PC-9 (cell line): ENCODE data around the gene TCEA2. TPM values are rescaled to one million over a fixed set of nuclear protein-coding genes. Genes with fewer than 3 reads are reported as not detected.

Source experiments
- BruUV-seq: library from RNA; stranded (reverse); fragments of 400-500 nt; replicated peaks from 2 replicates; lab custom pipeline; 2021; lab: Mats Ljungman, UMichigan
- CTCF ChIA-PET: fragments of 300-600 bp; sonication (Branson Sonifier 250); formaldehyde crosslinking; loops from one replicate; lab custom pipeline; 2022; ENCODE audit warnings: antibody characterized with exemption; lab: Charles Lee
- POLR2A ChIA-PET: fragments of 300-600 bp; sonication (Branson Sonifier 250); formaldehyde crosslinking; loops from one replicate; lab custom pipeline; 2022; ENCODE audit warnings: antibody characterized with exemption; ENCODE audit not compliant: unreplicated experiment; lab: Charles Lee
- DNase-seq, 2 experiments: peaks; one replicate each; pipeline versions ENCODE4 v3.0.0 to v3.0.0-alpha.2; 2015 to 2022; ENCODE audit warnings: mixed read lengths in 1 of 2
- H2AFZ ChIP-seq: fragments of 200-600 bp; sonication (generic); 2 replicates; pipeline ENCODE4 v1.8.1; 2017; ENCODE audit warnings: antibody characterized with exemption
- H3F3A ChIP-seq: fragments of 200-600 bp; sonication (generic); 2 replicates; pipeline ENCODE4 v1.8.1; 2017; ENCODE audit warnings: antibody characterized with exemption, mild to moderate bottlenecking, low read depth; ENCODE audit not compliant: insufficient read depth
- H3K27ac ChIP-seq: fragments of 200-600 bp; sonication (generic); 2 replicates; pipeline ENCODE4 v1.6.1; 2016; ENCODE audit warnings: mixed run types
- H3K27me3 ChIP-seq: fragments of 200-600 bp; sonication (generic); 2 replicates; pipeline ENCODE4 v1.6.1; 2016; ENCODE audit warnings: low read depth, mixed run types; ENCODE audit not compliant: insufficient read depth
- H3K36me3 ChIP-seq: fragments of 200-600 bp; sonication (generic); 2 replicates; pipeline ENCODE4 v1.6.1; 2016; ENCODE audit warnings: low read depth, mixed run types
- H3K4me1 ChIP-seq: fragments of 200-600 bp; sonication (generic); replicated peaks from 2 replicates; pipeline ENCODE4 v1.6.1; 2016; ENCODE audit warnings: mixed run types; ENCODE audit not compliant: insufficient read depth
- H3K4me2 ChIP-seq: fragments of 200-600 bp; sonication (generic); 2 replicates; pipeline ENCODE4 v1.6.1; 2017; ENCODE audit warnings: mixed run types
- H3K4me3 ChIP-seq: fragments of 200-600 bp; sonication (generic); 2 replicates; pipeline ENCODE4 v1.6.1; 2016; ENCODE audit warnings: mixed run types
- H3K79me2 ChIP-seq: fragments of 200-600 bp; sonication (generic); 2 replicates; pipeline ENCODE4 v1.6.1; 2017; ENCODE audit warnings: low read depth, mixed run types
- H3K9me2 ChIP-seq: fragments of 200-600 bp; sonication (generic); 2 replicates; pipeline ENCODE4 v1.8.1; 2017; ENCODE audit warnings: mild to moderate bottlenecking; ENCODE audit not compliant: insufficient read depth
- H3K9me3 ChIP-seq: fragments of 200-600 bp; sonication (generic); 2 replicates; pipeline ENCODE4 v1.8.1; 2016; ENCODE audit warnings: low read depth; ENCODE audit not compliant: insufficient read depth
- H4K20me1 ChIP-seq: fragments of 200-600 bp; sonication (generic); 2 replicates; pipeline ENCODE4 v1.8.1; 2017; ENCODE audit not compliant: insufficient read depth
- EZH2 ChIP-seq: fragments of 200-600 bp; sonication (generic); IDR thresholded peaks from 2 replicates; pipeline ENCODE4 v1.8.0; 2017; ENCODE audit warnings: antibody characterized with exemption, low read depth
- intact Hi-C: fragments of 100-400 bp; cut with micrococcal nuclease; formaldehyde crosslinking; loops from one replicate; pipeline ENCODE4 v1.10.0; 2022; ENCODE audit not compliant: unreplicated experiment
- total RNA-seq: library from RNA; stranded (reverse); gene quantifications from 2 replicates; pipeline ENCODE4 v1.2.3, GENCODE V29; 2021
- TF ChIP-seq, protein P1 (sequence below): fragments of 200-600 bp; sonication (generic); conservative IDR thresholded peaks from 2 replicates; pipeline ENCODE4 v1.6.1; 2017; ENCODE audit warnings: mixed run types, antibody characterized with exemption, mild to moderate bottlenecking, moderate library complexity

TCEA2 gene
- total RNA-seq, 1 experiment from 2014 or later, result 100 TPM

GRCh38 chr20:64108731-64109681 is 46.0 kb downstream of the TCEA2 start:
- H2AFZ ChIP-seq, result no peak overlapping the region
- no peak overlapping the region for H3K4me2 ChIP-seq
- no peak overlapping the region for H3K27ac ChIP-seq
- H3F3A ChIP-seq, result no peaks in the 10 kb centered on the region
- DNase-seq, result peak in 1 of 2 experiments; percentile 32
- no peaks in the 10 kb centered on the region for H3K79me2 ChIP-seq
- ChIA-PET CTCF (no interaction called here), POLR2A (no interaction called here)
- H3K36me3 ChIP-seq, result no peaks in the 10 kb centered on the region
- no peaks in the 10 kb centered on the region for H3K9me3 ChIP-seq
- BruUV-seq, result no TSS peak
- no peak overlapping the region for H3K4me3 ChIP-seq
- no peaks in the 10 kb centered on the region for H3K4me1 ChIP-seq
- H3K27me3 ChIP-seq, result peaks cover 93% of the 10 kb centered on the region
- intact Hi-C loops, result no loop called here
- H4K20me1 ChIP-seq, result no peaks in the 10 kb centered on the region; the same call in 1 of the 2 replicates
- no peak for TF ChIP-seq EZH2
- TF ChIP-seq, protein P1, sequence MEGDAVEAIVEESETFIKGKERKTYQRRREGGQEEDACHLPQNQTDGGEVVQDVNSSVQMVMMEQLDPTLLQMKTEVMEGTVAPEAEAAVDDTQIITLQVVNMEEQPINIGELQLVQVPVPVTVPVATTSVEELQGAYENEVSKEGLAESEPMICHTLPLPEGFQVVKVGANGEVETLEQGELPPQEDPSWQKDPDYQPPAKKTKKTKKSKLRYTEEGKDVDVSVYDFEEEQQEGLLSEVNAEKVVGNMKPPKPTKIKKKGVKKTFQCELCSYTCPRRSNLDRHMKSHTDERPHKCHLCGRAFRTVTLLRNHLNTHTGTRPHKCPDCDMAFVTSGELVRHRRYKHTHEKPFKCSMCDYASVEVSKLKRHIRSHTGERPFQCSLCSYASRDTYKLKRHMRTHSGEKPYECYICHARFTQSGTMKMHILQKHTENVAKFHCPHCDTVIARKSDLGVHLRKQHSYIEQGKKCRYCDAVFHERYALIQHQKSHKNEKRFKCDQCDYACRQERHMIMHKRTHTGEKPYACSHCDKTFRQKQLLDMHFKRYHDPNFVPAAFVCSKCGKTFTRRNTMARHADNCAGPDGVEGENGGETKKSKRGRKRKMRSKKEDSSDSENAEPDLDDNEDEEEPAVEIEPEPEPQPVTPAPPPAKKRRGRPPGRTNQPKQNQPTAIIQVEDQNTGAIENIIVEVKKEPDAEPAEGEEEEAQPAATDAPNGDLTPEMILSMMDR, result no peak
- H3K9me2 ChIP-seq, result no peaks in the 10 kb centered on the region

GRCh38 chr20:64109831-64110391 is 46.9 kb downstream of the TCEA2 start:
- peak in 1 of 2 experiments; percentile 19 for DNase-seq
- intact Hi-C loops, result no loop called here
- TF ChIP-seq EZH2, result no peak
- TF ChIP-seq, protein P1, result no peak
- no peaks in the 10 kb centered on the region for H3K9me2 ChIP-seq
- BruUV-seq, result no TSS peak
- peaks cover 93% of the 10 kb centered on the region for H3K27me3 ChIP-seq
- H3K4me2 ChIP-seq, result no peak overlapping the region
- ChIA-PET CTCF (no interaction called here), POLR2A (no interaction called here)
- H3F3A ChIP-seq, result no peaks in the 10 kb centered on the region
- no peaks in the 10 kb centered on the region for H3K9me3 ChIP-seq
- no peaks in the 10 kb centered on the region for H3K36me3 ChIP-seq
- H3K27ac ChIP-seq, result no peak overlapping the region
- no peak overlapping the region for H2AFZ ChIP-seq
- H3K4me3 ChIP-seq, result no peak overlapping the region
- H4K20me1 ChIP-seq, result no peaks in the 10 kb centered on the region; the same call in 1 of the 2 replicates
- H3K79me2 ChIP-seq, result no peaks in the 10 kb centered on the region
- no peaks in the 10 kb centered on the region for H3K4me1 ChIP-seq

DNA sequence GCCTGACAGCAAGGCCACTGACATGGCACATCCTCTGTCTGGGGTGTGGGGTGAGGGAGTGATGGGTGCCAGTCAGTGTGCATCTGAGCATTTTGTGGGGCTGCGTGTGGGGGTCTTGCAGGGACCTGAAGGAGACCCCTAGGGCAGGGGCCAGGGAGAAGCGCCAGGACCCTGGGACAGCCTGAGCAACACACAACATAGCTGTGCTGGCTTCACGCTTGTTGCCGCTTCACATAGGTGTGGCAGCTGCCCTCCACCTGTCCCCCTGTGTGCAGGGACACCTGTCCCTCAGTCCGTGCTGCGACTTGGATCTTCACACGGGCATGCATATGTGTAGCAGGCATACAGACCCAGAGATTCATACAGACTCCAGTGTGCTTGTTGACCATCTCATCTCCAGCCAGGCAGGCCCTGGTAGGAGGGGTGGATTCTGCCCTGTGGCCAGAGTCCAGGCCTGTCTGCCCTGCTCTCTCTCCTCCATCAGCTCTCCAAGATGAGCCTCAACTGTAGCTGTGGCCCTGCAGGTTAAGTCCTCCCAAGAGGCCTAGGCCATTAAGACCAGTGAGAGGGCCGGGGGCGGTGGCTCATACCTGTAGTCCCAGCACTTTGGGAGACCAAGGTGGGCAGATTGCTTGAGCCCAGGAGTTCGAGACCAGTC is 47.5 kb downstream of the TCEA2 start:
- Histone ChIP-seq H4K20me1 (no peaks in the 10 kb centered on the region; the same call in 1 of the 2 replicates), H3K36me3 (no peaks in the 10 kb centered on the region), H3K79me2 (no peaks in the 10 kb centered on the region), H3K4me3 (no peak overlapping the region), H3K9me3 (no peaks in the 10 kb centered on the region), H3K27ac (no peak overlapping the region), H2AFZ (no peak overlapping the region), H3K4me1 (no peaks in the 10 kb centered on the region), H3K9me2 (no peaks in the 10 kb centered on the region), H3K4me2 (no peak overlapping the region), H3K27me3 (peaks cover 96% of the 10 kb centered on the region), H3F3A (no peaks in the 10 kb centered on the region)
- POLR2A ChIA-PET, result no interaction called here
- intact Hi-C loops, result no loop called here
- CTCF ChIA-PET, result no interaction called here
- BruUV-seq, result no TSS peak
- DNase-seq, result peak in 1 of 2 experiments; percentile 18
- TF ChIP-seq EZH2, result no peak
- TF ChIP-seq, protein P1, result no peak
